ENCODE measurements around the gene KLHL29. TPM values are rescaled to one million over a fixed set of nuclear protein-coding genes. Genes with fewer than 3 reads are reported as not detected.

The KLHL29 gene
- total RNA-seq, 1 experiment from 2014 or later, result 3.8 TPM

DNA sequence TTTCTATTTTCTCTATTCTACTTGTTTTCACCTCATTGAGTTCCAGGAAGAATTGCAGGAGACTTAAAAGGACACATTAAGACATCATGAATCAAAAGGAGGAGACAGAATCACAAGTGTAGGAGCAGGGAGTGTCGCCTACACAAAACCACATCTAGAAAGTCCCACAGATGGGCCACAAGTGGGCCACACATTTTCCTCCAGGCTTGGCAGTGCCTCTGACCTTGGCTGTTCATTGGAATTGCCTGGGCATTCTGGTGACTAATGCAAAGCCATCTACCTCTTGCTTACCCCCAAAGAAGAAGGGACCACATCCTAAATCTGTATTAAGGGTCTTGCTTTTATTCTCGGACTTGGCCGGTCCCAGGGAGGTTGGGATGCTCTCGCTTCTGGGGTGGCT is 103.6 kb downstream of the KLHL29 start:
- Histone ChIP-seq H3K9ac (ENCODE audit: low read length) (no peak overlapping the region), H4K20me1 (ENCODE audit: insufficient read depth, low read depth, low read length) (peaks cover 33% of the 10 kb centered on the region), H3K27ac (ENCODE audit: low read length) (no peak overlapping the region), H3K36me3 (ENCODE audit: insufficient read depth, low read length) (no peaks in the 10 kb centered on the region), H3K27me3 (ENCODE audit: low read length) (no peaks in the 10 kb centered on the region), H3K79me2 (ENCODE audit: low read length) (no peaks in the 10 kb centered on the region), H3K9me3 (ENCODE audit: low read length) (no peaks in the 10 kb centered on the region), H3K4me3 (ENCODE audit: low read length) (no peak overlapping the region), H3K9me2 (replicated peaks; ENCODE audit: insufficient read depth, low read length) (no peaks in the 10 kb centered on the region), H3K4me1 (ENCODE audit: low read length) (no peaks in the 10 kb centered on the region), H2AFZ (ENCODE audit: low read length) (no peak overlapping the region), H3K4me2 (ENCODE audit: low read depth, low read length, poor library complexity, severe bottlenecking) (no peak overlapping the region)
- DNase-seq, result no peak

DNA sequence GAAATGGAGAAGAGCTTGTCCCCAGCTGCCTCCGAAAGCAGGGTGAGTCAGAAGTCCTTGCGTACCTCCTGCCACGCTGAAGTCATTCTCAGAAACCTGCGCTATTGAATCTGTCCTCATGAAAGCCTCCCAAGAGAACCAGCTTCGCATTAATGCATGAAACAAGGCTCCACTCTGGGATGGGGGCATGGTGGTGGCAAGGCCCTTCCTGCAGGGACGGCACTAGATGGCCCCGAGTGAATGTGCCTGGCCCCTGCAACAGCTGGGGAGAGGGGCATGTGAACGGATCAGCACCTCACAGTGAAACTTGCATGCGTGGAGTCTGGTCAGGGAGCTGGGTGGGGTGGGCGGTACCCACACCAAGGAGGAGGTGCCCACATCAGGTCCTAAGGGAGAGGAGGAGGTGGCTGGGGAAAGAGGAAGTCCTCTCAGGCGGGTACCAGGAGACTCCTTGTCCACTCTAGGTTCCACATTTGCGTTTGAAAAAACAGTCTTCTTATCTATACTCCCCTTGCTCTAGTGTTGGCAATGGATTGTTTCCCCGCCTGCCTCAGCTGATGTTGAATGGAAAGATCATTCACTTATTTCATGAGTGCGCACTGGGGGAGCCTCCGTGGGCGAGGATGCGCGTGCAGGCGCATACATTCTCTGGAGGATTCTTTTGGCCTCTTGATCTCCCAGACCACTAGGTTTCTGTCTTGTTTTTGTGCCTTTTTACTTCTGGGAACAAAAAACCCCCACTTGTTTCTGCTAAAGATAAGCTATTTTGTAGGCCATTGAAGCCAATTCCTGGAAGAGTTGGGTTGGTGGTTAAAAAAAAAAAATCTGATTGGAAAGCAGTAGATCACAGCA is 104.7 kb downstream of the KLHL29 start:
- H3K4me3 ChIP-seq (ENCODE audit: low read length), result no peak overlapping the region
- H3K4me1 ChIP-seq (ENCODE audit: low read length), result no peaks in the 10 kb centered on the region
- H3K27me3 ChIP-seq (ENCODE audit: low read length), result no peaks in the 10 kb centered on the region
- no peaks in the 10 kb centered on the region for H3K36me3 ChIP-seq (ENCODE audit: insufficient read depth, low read length)
- H2AFZ ChIP-seq (ENCODE audit: low read length), result no peak overlapping the region
- no peak overlapping the region for H3K27ac ChIP-seq (ENCODE audit: low read length)
- peak; percentile 46 for DNase-seq
- no peaks in the 10 kb centered on the region for H3K9me3 ChIP-seq (ENCODE audit: low read length)
- H3K9ac ChIP-seq (ENCODE audit: low read length), result no peak overlapping the region
- H3K4me2 ChIP-seq (ENCODE audit: low read depth, low read length, poor library complexity, severe bottlenecking), result no peak overlapping the region
- no peaks in the 10 kb centered on the region for H3K9me2 ChIP-seq (replicated peaks; ENCODE audit: insufficient read depth, low read length)
- H3K79me2 ChIP-seq (ENCODE audit: low read length), result no peaks in the 10 kb centered on the region
- H4K20me1 ChIP-seq (ENCODE audit: insufficient read depth, low read depth, low read length), result peaks cover 23% of the 10 kb centered on the region

DNA sequence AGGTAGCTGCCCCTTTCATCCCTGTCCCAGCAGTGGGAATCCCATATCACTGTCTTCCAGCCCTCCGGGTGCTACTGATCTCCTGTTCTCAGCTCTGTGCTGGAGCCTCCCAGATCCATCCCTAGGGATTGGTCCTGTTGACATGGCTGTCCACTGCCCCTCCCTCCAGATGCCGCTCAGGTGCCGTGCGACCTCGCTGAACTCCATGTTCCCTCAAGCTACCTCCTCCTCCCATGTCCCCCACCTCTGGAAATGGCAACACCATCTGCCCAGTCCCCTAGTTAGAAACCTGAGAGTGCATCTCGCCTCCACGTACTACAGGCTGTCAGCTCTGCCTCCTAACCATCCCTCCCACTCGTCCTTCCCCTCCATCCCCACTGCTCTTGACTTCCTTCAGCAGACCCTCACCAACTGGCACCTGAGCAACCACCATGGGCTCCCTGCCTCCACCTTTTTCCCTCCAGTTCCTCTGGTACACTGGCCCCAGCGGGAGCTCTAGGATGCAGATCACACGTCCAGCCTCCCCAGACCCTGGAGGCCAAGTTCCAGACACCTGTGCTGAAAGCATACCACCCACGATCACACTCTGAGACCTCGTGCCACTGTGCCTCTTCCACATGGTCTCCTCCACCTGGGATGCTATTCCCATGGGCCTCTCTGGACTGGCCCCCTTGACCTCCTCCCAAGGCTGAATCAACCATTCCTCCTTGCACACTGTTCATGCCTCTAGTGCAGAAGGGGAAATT is 106.8 kb downstream of the KLHL29 start:
- Histone ChIP-seq H3K27me3 (ENCODE audit: low read length) (no peaks in the 10 kb centered on the region), H3K9me3 (ENCODE audit: low read length) (no peaks in the 10 kb centered on the region), H4K20me1 (ENCODE audit: insufficient read depth, low read depth, low read length) (peaks cover 28% of the 10 kb centered on the region), H3K36me3 (ENCODE audit: insufficient read depth, low read length) (no peaks in the 10 kb centered on the region), H3K27ac (ENCODE audit: low read length) (no peak overlapping the region), H3K4me1 (ENCODE audit: low read length) (no peaks in the 10 kb centered on the region), H3K9ac (ENCODE audit: low read length) (no peak overlapping the region), H3K4me2 (ENCODE audit: low read depth, low read length, poor library complexity, severe bottlenecking) (no peak overlapping the region), H3K4me3 (ENCODE audit: low read length) (no peak overlapping the region), H2AFZ (ENCODE audit: low read length) (no peak overlapping the region), H3K79me2 (ENCODE audit: low read length) (no peaks in the 10 kb centered on the region), H3K9me2 (replicated peaks; ENCODE audit: insufficient read depth, low read length) (no peaks in the 10 kb centered on the region)
- no peak for DNase-seq

DNA sequence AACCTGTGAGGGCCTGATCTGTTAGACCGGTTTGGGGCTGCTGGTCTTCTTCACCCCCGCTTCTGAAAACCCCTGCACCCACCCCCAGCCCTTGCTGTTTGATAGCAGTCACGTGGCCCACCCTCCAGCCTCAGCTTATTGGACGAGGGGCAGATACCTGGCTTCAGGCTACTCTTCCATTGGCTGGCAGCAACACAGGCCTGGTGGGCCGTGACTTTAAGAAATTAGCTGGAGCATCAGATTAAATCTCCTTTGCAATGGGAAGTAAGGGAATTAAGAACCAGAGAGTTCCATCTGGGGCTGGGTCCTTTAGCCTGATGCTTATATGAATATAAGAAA is 107.3 kb downstream of the KLHL29 start:
- Histone ChIP-seq H3K36me3 (ENCODE audit: insufficient read depth, low read length) (no peaks in the 10 kb centered on the region), H3K27me3 (ENCODE audit: low read length) (no peaks in the 10 kb centered on the region), H3K79me2 (ENCODE audit: low read length) (no peaks in the 10 kb centered on the region), H3K4me2 (ENCODE audit: low read depth, low read length, poor library complexity, severe bottlenecking) (no peak overlapping the region), H4K20me1 (ENCODE audit: insufficient read depth, low read depth, low read length) (peaks cover 32% of the 10 kb centered on the region), H3K27ac (ENCODE audit: low read length) (no peak overlapping the region), H3K9ac (ENCODE audit: low read length) (no peak overlapping the region), H3K9me2 (replicated peaks; ENCODE audit: insufficient read depth, low read length) (no peaks in the 10 kb centered on the region), H3K9me3 (ENCODE audit: low read length) (no peaks in the 10 kb centered on the region), H2AFZ (ENCODE audit: low read length) (no peak overlapping the region), H3K4me3 (ENCODE audit: low read length) (no peak overlapping the region), H3K4me1 (ENCODE audit: low read length) (no peaks in the 10 kb centered on the region)
- DNase-seq, result no peak

DNA sequence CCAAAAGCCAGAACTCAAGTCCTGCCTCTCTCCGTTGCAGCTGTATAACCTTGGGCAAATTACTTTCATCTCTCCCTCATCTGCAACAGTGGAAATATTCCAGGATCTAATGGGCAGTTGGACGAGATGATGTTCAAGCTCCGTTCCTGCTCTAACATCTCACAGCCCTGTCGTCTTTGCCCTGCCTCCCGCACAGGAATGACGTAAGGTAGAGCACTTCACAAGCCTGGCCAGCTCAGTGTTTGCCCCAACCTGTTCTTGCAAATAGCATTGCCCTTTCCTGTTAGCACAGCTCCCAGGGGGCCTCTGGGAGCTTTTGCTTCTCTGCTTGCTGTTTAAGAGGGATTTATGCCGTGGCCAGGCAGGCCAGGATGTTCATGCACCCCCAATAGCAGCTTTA is 107.9 kb downstream of the KLHL29 start:
- Histone ChIP-seq H3K4me1 (ENCODE audit: low read length) (no peaks in the 10 kb centered on the region), H3K27ac (ENCODE audit: low read length) (no peak overlapping the region), H3K9ac (ENCODE audit: low read length) (no peak overlapping the region), H3K9me2 (replicated peaks; ENCODE audit: insufficient read depth, low read length) (no peaks in the 10 kb centered on the region), H2AFZ (ENCODE audit: low read length) (no peak overlapping the region), H3K9me3 (ENCODE audit: low read length) (no peaks in the 10 kb centered on the region), H3K36me3 (ENCODE audit: insufficient read depth, low read length) (no peaks in the 10 kb centered on the region), H3K79me2 (ENCODE audit: low read length) (no peaks in the 10 kb centered on the region), H3K4me2 (ENCODE audit: low read depth, low read length, poor library complexity, severe bottlenecking) (no peak overlapping the region), H3K4me3 (ENCODE audit: low read length) (no peak overlapping the region), H3K27me3 (ENCODE audit: low read length) (no peaks in the 10 kb centered on the region), H4K20me1 (ENCODE audit: insufficient read depth, low read depth, low read length) (peaks cover 31% of the 10 kb centered on the region)
- DNase-seq, result no peak

DNA sequence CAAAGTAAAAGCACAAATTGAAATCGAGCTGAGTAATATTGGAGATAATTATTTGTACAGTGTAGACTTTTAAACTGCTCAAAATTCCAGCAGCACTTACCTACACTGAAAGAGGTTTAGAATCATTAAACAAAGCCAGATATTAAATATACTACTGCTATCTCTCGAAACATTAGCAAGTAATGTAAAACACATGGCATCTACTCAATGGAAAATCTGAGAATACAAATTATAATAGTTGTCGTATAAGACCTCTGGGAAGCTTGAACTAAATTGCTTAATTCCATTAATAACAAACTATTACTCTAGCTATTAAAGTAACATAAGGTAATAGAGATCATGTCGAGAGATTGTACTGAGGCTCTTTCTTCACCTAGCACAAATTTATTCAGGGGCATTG is 108.9 kb downstream of the KLHL29 start:
- Histone ChIP-seq H3K27me3 (ENCODE audit: low read length) (no peaks in the 10 kb centered on the region), H3K4me2 (ENCODE audit: low read depth, low read length, poor library complexity, severe bottlenecking) (no peak overlapping the region), H3K4me3 (ENCODE audit: low read length) (no peak overlapping the region), H2AFZ (ENCODE audit: low read length) (no peak overlapping the region), H3K9me3 (ENCODE audit: low read length) (no peaks in the 10 kb centered on the region), H3K9me2 (replicated peaks; ENCODE audit: insufficient read depth, low read length) (no peaks in the 10 kb centered on the region), H4K20me1 (ENCODE audit: insufficient read depth, low read depth, low read length) (peaks cover 32% of the 10 kb centered on the region), H3K9ac (ENCODE audit: low read length) (no peak overlapping the region), H3K36me3 (ENCODE audit: insufficient read depth, low read length) (no peaks in the 10 kb centered on the region), H3K79me2 (ENCODE audit: low read length) (no peaks in the 10 kb centered on the region), H3K4me1 (ENCODE audit: low read length) (no peaks in the 10 kb centered on the region), H3K27ac (ENCODE audit: low read length) (no peak overlapping the region)
- DNase-seq, result no peak

DNA sequence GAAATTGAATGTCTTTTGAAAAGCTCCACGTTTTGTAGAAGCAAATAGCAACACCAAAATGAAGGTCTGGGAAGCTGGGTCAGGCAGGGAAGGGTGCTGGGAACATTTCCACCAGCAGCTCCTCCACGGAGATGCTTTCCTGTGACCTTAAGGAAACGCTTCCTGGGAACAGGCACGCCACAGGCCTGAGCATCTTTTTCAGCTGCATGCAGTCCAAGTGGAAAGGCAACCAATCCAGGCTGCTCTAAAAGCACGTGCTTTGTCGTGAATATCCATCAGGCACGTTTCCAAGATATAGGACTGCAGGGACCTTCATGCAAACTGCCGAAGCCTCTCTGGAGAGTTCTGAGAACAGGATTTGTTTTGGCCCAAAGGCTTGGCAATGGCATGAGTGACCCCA is 109.3 kb downstream of the KLHL29 start:
- no peak overlapping the region for H3K27ac ChIP-seq (ENCODE audit: low read length)
- H3K4me3 ChIP-seq (ENCODE audit: low read length), result no peak overlapping the region
- H3K27me3 ChIP-seq (ENCODE audit: low read length), result no peaks in the 10 kb centered on the region
- DNase-seq, result no peak
- no peaks in the 10 kb centered on the region for H3K79me2 ChIP-seq (ENCODE audit: low read length)
- no peak overlapping the region for H3K4me2 ChIP-seq (ENCODE audit: low read depth, low read length, poor library complexity, severe bottlenecking)
- no peaks in the 10 kb centered on the region for H3K36me3 ChIP-seq (ENCODE audit: insufficient read depth, low read length)
- no peaks in the 10 kb centered on the region for H3K9me2 ChIP-seq (replicated peaks; ENCODE audit: insufficient read depth, low read length)
- no peak overlapping the region for H3K9ac ChIP-seq (ENCODE audit: low read length)
- H3K4me1 ChIP-seq (ENCODE audit: low read length), result no peaks in the 10 kb centered on the region
- H3K9me3 ChIP-seq (ENCODE audit: low read length), result no peaks in the 10 kb centered on the region
- H4K20me1 ChIP-seq (ENCODE audit: insufficient read depth, low read depth, low read length), result peaks cover 36% of the 10 kb centered on the region
- no peak overlapping the region for H2AFZ ChIP-seq (ENCODE audit: low read length)

DNA sequence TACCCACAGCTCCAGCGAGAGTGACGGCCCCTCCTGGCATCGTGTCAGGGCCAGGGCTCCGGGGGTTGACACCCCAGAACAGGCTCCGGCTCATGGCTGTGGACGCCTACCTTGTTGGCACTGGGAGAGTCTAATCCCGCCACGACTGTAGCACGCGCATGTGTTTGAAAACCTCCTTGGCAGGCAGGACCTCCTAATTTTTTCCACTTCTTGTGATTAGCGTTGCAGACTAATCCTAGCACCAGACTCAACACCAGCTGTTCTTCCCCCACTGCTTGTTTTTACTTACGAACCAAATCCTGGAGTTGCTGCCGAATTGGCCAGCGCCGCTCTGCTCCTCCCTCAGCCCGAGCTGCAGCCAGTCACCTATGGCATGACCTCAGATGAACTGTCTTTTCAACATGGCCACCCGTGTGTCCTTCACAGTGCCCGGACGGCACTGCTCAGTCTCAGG is 110.7 kb downstream of the KLHL29 start:
- H3K9me2 ChIP-seq (replicated peaks; ENCODE audit: insufficient read depth, low read length), result no peaks in the 10 kb centered on the region
- no peak overlapping the region for H3K4me2 ChIP-seq (ENCODE audit: low read depth, low read length, poor library complexity, severe bottlenecking)
- no peak for DNase-seq
- H3K4me3 ChIP-seq (ENCODE audit: low read length), result no peak overlapping the region
- no peak overlapping the region for H3K9ac ChIP-seq (ENCODE audit: low read length)
- H3K36me3 ChIP-seq (ENCODE audit: insufficient read depth, low read length), result no peaks in the 10 kb centered on the region
- no peaks in the 10 kb centered on the region for H3K27me3 ChIP-seq (ENCODE audit: low read length)
- peaks cover 43% of the 10 kb centered on the region for H4K20me1 ChIP-seq (ENCODE audit: insufficient read depth, low read depth, low read length)
- H3K27ac ChIP-seq (ENCODE audit: low read length), result no peak overlapping the region
- H3K4me1 ChIP-seq (ENCODE audit: low read length), result no peaks in the 10 kb centered on the region
- no peak overlapping the region for H2AFZ ChIP-seq (ENCODE audit: low read length)
- no peaks in the 10 kb centered on the region for H3K9me3 ChIP-seq (ENCODE audit: low read length)
- no peaks in the 10 kb centered on the region for H3K79me2 ChIP-seq (ENCODE audit: low read length)
